IMR-90 (cell line): ENCODE measurements around the gene GRIK1. TPM values are rescaled to one million over a fixed set of nuclear protein-coding genes. Genes with fewer than 3 reads are reported as not detected.
A peak's percentile ranks its signal among the peaks of the same experiment; 100 is the strongest.

Experiments used
- ATAC-seq: fragments of 200-7000 bp; cut with Tn5 transposase; 2 replicates; pipeline ENCODE4 v1.9.1; 2020; ENCODE audit warnings: low read depth, mild to moderate bottlenecking, moderate library complexity
- BruUV-seq: library from RNA; stranded (reverse); fragments of 400-500 nt; replicated peaks from 2 replicates; lab custom pipeline; 2021; lab: Mats Ljungman, UMichigan
- CTCF ChIA-PET: fragments of 300-600 bp; formaldehyde crosslinking; extraction: SDS; loops from one replicate; lab custom pipeline; 2021; ENCODE audit warnings: antibody characterized with exemption; lab: Yijun Ruan, JAX
- POLR2A ChIA-PET: fragments of 300-600 bp; sonication (Branson Sonifier 250); formaldehyde crosslinking; loops from one replicate; lab custom pipeline; 2022; ENCODE audit warnings: antibody characterized with exemption; ENCODE audit not compliant: unreplicated experiment; lab: Charles Lee
- DNase-seq: peaks from one replicate; pipeline ENCODE4 v3.0.0; 2013
- H2AFZ ChIP-seq: replicated peaks from 2 replicates; pipeline ENCODE3; 2013; ENCODE audit warnings: low read length, mild to moderate bottlenecking; ENCODE audit not compliant: poor library complexity
- H2AK5ac ChIP-seq: 2 replicates; pipeline ENCODE4 v1.6.1; 2013; ENCODE audit warnings: low read depth, low read length, inconsistent platforms
- H2AK9ac ChIP-seq: replicated peaks from 2 replicates; pipeline ENCODE3; 2013; ENCODE audit warnings: mild to moderate bottlenecking, low read depth, low read length, moderate library complexity; ENCODE audit not compliant: poor library complexity
- H2BK120ac ChIP-seq: 2 replicates; pipeline ENCODE4 v1.6.1; 2013; ENCODE audit warnings: low read depth, low read length, inconsistent platforms
- H2BK15ac ChIP-seq: 3 replicates; pipeline ENCODE4 v1.6.1; 2013; ENCODE audit warnings: low read depth, low read length, inconsistent platforms
- H2BK20ac ChIP-seq: 2 replicates; pipeline ENCODE4 v1.6.1; 2013; ENCODE audit warnings: low read depth, mild to moderate bottlenecking, inconsistent platforms, low read length, moderate library complexity
- H2BK5ac ChIP-seq: 2 replicates; pipeline ENCODE4 v1.6.1; 2013; ENCODE audit warnings: mild to moderate bottlenecking, low read depth, low read length, inconsistent platforms; ENCODE audit not compliant: poor library complexity, severe bottlenecking
- H3K14ac ChIP-seq: replicated peaks from 2 replicates; pipeline ENCODE4 v1.6.1; 2013; ENCODE audit warnings: low read depth, low read length, inconsistent platforms
- H3K18ac ChIP-seq: 2 replicates; pipeline ENCODE4 v1.6.1; 2013; ENCODE audit warnings: low read depth, low read length, control low read depth
- H3K23ac ChIP-seq: 2 replicates; pipeline ENCODE4 v1.6.1; 2013; ENCODE audit warnings: low read depth, low read length, inconsistent platforms
- H3K27ac ChIP-seq: 2 replicates; pipeline ENCODE4 v1.5.1; 2013; ENCODE audit warnings: mild to moderate bottlenecking, control low read depth, low read length; ENCODE audit not compliant: insufficient read depth
- H3K27me3 ChIP-seq: 2 replicates; pipeline ENCODE4 v1.6.1; 2013; ENCODE audit warnings: low read length; ENCODE audit not compliant: control insufficient read depth, insufficient read depth
- H3K36me3 ChIP-seq: 2 replicates; pipeline ENCODE4 v1.6.1; 2013; ENCODE audit warnings: low read length, mixed read lengths; ENCODE audit not compliant: control insufficient read depth, insufficient read depth
- H3K4ac ChIP-seq: 2 replicates; pipeline ENCODE4 v1.6.1; 2013; ENCODE audit warnings: low read depth, low read length, inconsistent platforms
- H3K4me1 ChIP-seq: 2 replicates; pipeline ENCODE4 v1.6.1; 2013; ENCODE audit warnings: low read length, mixed read lengths; ENCODE audit not compliant: control insufficient read depth, insufficient read depth
- H3K4me2 ChIP-seq: 2 replicates; pipeline ENCODE4 v1.6.1; 2013; ENCODE audit warnings: low read depth, mild to moderate bottlenecking, control low read depth, low read length, moderate library complexity
- H3K4me3 ChIP-seq: 2 replicates; pipeline ENCODE4 v1.5.1; 2013; ENCODE audit warnings: low read depth, mild to moderate bottlenecking, control low read depth, low read length, moderate library complexity; ENCODE audit not compliant: insufficient read depth
- H3K56ac ChIP-seq: 2 replicates; pipeline ENCODE4 v1.6.1; 2013; ENCODE audit warnings: low read length, inconsistent platforms; ENCODE audit not compliant: insufficient read depth; ENCODE audit errors: extremely low read depth
- H3K79me1 ChIP-seq, 2 experiments: 2 replicates each; pipeline ENCODE4 v1.6.1; 2013; ENCODE audit warnings: low read length in 2 of 2, inconsistent platforms in 1 of 2, low read depth in 1 of 2
- H3K9ac ChIP-seq: 2 replicates; pipeline ENCODE4 v1.6.1; 2013; ENCODE audit warnings: low read depth, low read length, control low read depth
- H3K9me1 ChIP-seq: 2 replicates; pipeline ENCODE4 v1.6.1; 2013; ENCODE audit warnings: low read length, inconsistent platforms; ENCODE audit not compliant: insufficient read depth
- H3K9me3 ChIP-seq: 2 replicates; pipeline ENCODE4 v1.6.1; 2013; ENCODE audit warnings: low read length; ENCODE audit not compliant: control insufficient read depth, insufficient read depth
- H4K20me1 ChIP-seq: 2 replicates; pipeline ENCODE4 v1.6.1; 2013; ENCODE audit warnings: low read length, inconsistent platforms; ENCODE audit not compliant: insufficient read depth
- H4K5ac ChIP-seq: 2 replicates; pipeline ENCODE4 v1.6.1; 2013; ENCODE audit warnings: mild to moderate bottlenecking, low read depth, low read length, control low read depth
- H4K8ac ChIP-seq, 2 experiments: 2 replicates each; pipeline ENCODE4 v1.6.1; 2013; ENCODE audit warnings: low read depth in 2 of 2, low read length in 2 of 2, control low read depth in 1 of 2, inconsistent platforms in 1 of 2
- H4K91ac ChIP-seq: 2 replicates; pipeline ENCODE4 v1.6.1; 2013; ENCODE audit warnings: low read depth, low read length, inconsistent platforms; ENCODE audit not compliant: insufficient read depth
- MAFK ChIP-seq: IDR thresholded peaks from 2 replicates; pipeline ENCODE4 v1.6.1; 2012; ENCODE audit warnings: low read depth, low read length, improper control_type of control experiment
- WGBS, 2 experiments: methylation state at CpG; one replicate each; pipeline versions ENCODE4 v1.1.5 to v1.1.7; 2013; ENCODE audit warnings: missing lambda C conversion rate in 2 of 2; ENCODE audit not compliant: insufficient read length in 1 of 2; ENCODE audit errors: extremely low coverage in 2 of 2; 5-methylcytosine and 5-hydroxymethylcytosine counted together
- dilution Hi-C: fragments of 300-500 bp; cut with HindIII; formaldehyde crosslinking; loops from one replicate; pipeline ENCODE4 v1.14.3; 2018; ENCODE audit warnings: low sequenced_read_pairs; ENCODE audit not compliant: unreplicated experiment
- in situ Hi-C: fragments of 300-500 bp; cut with MboI; formaldehyde crosslinking; loops from 3 replicates; pipeline ENCODE4 v1.14.3; 2019; ENCODE audit warnings: low sequenced_read_pairs, inconsistent platforms, mixed read lengths
- intact Hi-C: fragments of 100-400 bp; cut with micrococcal nuclease; formaldehyde crosslinking; loops from 2 replicates; pipeline ENCODE4 v1.10.0; 2022
- polyA plus RNA-seq, 3 experiments: library from polyadenylated mRNA; depleted of rRNA; stranded (reverse); fragments of >200 nt; gene quantifications; 2 replicates each; pipeline ENCODE4 v1.2.3, GENCODE V29; 2012; ENCODE audit warnings: low replicate concordance in 1 of 3
- total RNA-seq: library from RNA; depleted of rRNA; stranded (reverse); fragments of >200 nt; gene quantifications from 2 replicates; pipeline ENCODE4 v1.2.3, GENCODE V29; 2012

GRIK1 gene
- total and polyA plus RNA-seq, 2 of the 4 experiments (the other 2 are of a cell fraction): not detected

- Histone ChIP-seq H3K9me3 (no peaks in the 10 kb centered on the region), H3K18ac (no peak overlapping the region), H3K4me3 (no peak overlapping the region), H3K9me1 (no peaks in the 10 kb centered on the region), H4K5ac (no peak overlapping the region), H2AK9ac (no peak overlapping the region), H3K56ac (no peak overlapping the region), H4K91ac (no peak overlapping the region), H2AFZ (no peak overlapping the region), H3K14ac (no peak overlapping the region), H3K9ac (no peak overlapping the region), H2BK15ac (0 out of 3 replicates have a peak overlapping the region, but pooled peaks have one; percentile 63), H3K27me3 (no peaks in the 10 kb centered on the region), H3K27ac (no peak overlapping the region), H3K4me1 (peaks cover 3% of the 10 kb centered on the region; the same call in 1 of the 2 replicates), H4K8ac (no peak overlapping the region), H3K4me2 (no peak overlapping the region), H2AK5ac (peak overlapping the region; percentile 37; the same call in 1 of the 2 replicates), H2BK20ac (no peak overlapping the region), H3K4ac (peak overlapping the region; percentile 25; the same call in 1 of the 2 replicates), H3K36me3 (no peaks in the 10 kb centered on the region), H2BK5ac (no peak overlapping the region), H4K20me1 (no peaks in the 10 kb centered on the region), H3K23ac (no peak overlapping the region), H3K79me1 (no peaks in the 10 kb centered on the region), H2BK120ac (no peak overlapping the region)
- in situ Hi-C loops (no loop called here), dilution Hi-C loops (no loop called here), intact Hi-C loops (no loop called here)
- TF ChIP-seq MAFK: no peak
- ATAC-seq (no peak), DNase-seq (no peak)
- WGBS, 2 experiments: no CpG with 5 or more reads among the region's 3 CpGs
- no TSS peak for BruUV-seq
- ChIA-PET CTCF (no interaction called here), POLR2A (no interaction called here)
Observed at GRCh38 chr21:29654855-29655254, 284.9 kb downstream of the GRIK1 start.
